Measurements from ENCODE around the gene POP7.

DNA sequence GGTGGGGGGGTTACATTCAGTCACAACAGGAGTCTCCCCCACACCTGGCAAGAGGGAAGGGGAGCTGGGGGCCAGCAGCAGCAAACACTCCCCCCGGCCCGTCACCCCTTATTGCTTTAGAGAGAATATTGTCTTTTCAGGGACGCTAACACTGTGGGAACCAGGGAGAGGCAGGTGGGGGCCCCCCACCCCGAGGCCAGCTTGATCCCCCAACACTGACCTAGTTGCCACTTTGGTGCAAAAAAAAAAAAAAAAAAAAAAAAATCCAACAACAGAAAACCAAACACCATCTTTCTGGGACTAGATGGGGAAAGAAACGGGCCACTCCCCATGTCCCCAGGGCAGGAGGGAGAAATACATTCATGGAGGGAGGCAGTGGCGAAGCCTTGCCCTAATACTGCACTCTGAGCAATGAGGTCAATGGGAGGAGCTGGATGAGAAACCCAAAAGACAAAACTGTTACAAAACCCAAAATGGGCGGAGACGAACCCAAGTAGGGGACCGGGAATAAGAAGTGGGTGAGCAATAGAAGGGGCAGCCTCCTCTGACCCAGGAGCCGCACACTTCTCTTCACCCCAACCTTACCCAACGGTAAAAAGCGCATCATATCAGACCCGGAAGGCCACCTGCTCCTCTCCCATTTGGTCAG, 25.9 kb upstream of the POP7 start:
- TF ChIP-seq POLR2A (IDR thresholded peaks at IDR 0.05; ENCODE audit: extremely low read depth, insufficient read length): peak; percentile 8
- TF ChIP-seq, protein P1, sequence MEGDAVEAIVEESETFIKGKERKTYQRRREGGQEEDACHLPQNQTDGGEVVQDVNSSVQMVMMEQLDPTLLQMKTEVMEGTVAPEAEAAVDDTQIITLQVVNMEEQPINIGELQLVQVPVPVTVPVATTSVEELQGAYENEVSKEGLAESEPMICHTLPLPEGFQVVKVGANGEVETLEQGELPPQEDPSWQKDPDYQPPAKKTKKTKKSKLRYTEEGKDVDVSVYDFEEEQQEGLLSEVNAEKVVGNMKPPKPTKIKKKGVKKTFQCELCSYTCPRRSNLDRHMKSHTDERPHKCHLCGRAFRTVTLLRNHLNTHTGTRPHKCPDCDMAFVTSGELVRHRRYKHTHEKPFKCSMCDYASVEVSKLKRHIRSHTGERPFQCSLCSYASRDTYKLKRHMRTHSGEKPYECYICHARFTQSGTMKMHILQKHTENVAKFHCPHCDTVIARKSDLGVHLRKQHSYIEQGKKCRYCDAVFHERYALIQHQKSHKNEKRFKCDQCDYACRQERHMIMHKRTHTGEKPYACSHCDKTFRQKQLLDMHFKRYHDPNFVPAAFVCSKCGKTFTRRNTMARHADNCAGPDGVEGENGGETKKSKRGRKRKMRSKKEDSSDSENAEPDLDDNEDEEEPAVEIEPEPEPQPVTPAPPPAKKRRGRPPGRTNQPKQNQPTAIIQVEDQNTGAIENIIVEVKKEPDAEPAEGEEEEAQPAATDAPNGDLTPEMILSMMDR (IDR thresholded peaks at IDR 0.05; ENCODE audit: low read depth, low read length): no peak
- TF ChIP-seq, protein P2, sequence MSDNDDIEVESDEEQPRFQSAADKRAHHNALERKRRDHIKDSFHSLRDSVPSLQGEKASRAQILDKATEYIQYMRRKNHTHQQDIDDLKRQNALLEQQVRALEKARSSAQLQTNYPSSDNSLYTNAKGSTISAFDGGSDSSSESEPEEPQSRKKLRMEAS (IDR thresholded peaks at IDR 0.05; ENCODE audit: low read depth, low read length): no peak
- TF ChIP-seq MYC (IDR thresholded peaks at IDR 0.05; ENCODE audit: low read depth, low read length): no peak

Data from NB4 (cell line).